HEK293 (cell line): Measurements from ENCODE around the gene OBSCN.

Experiments used
- CTCF ChIA-PET: fragments of 350-600 bp; formaldehyde crosslinking; extraction: SDS; loops from one replicate; lab custom pipeline; 2021; ENCODE audit warnings: antibody characterized with exemption; lab: Yijun Ruan, JAX
- POLR2A ChIA-PET: fragments of 300-600 bp; formaldehyde crosslinking; extraction: SDS; loops from one replicate; lab custom pipeline; 2020; ENCODE audit warnings: antibody characterized with exemption, inconsistent platforms; lab: Yijun Ruan, JAX
- H3K27ac ChIP-seq: fragments of 200-500 bp; sonication (Bioruptor generic); 2 replicates; pipeline ENCODE4 v1.5.1; 2014; ENCODE audit warnings: low read depth, low read length, control low read depth, inconsistent platforms; ENCODE audit errors: extremely low read depth
- H3K36me3 ChIP-seq, 2 experiments: fragments of 200-500 bp in 1 of 2; sonication (Bioruptor generic) in 1 of 2; 1 replicate in 1 of 2; 2 replicates in 1 of 2; pipeline ENCODE4 v1.5.1; 2014 to 2017; ENCODE audit warnings: inconsistent platforms in 2 of 2, low read length in 2 of 2; ENCODE audit not compliant: control insufficient read depth in 2 of 2, insufficient read depth in 1 of 2
- H3K4me1 ChIP-seq: fragments of 200-500 bp; sonication (Bioruptor generic); 2 replicates; pipeline ENCODE4 v1.5.1; 2014; ENCODE audit warnings: mild to moderate bottlenecking, low read length, inconsistent platforms; ENCODE audit not compliant: control insufficient read depth, insufficient read depth
- H3K4me3 ChIP-seq: 2 replicates; pipeline ENCODE4 v1.5.1; 2011; ENCODE audit warnings: low read depth, mild to moderate bottlenecking, control low read depth, low read length, moderate library complexity
- H3K9me3 ChIP-seq: fragments of 200-500 bp; sonication (Bioruptor generic); 2 replicates; pipeline ENCODE4 v1.5.1; 2014; ENCODE audit warnings: low read depth, low read length, inconsistent platforms; ENCODE audit not compliant: control insufficient read depth, insufficient read depth
- BCL11B ChIP-seq: fragments of 450-650 bp; formaldehyde crosslinking; IDR thresholded peaks from 2 replicates; pipeline ENCODE4 v1.5.1; 2016; ENCODE audit warnings: low read depth, missing biosample characterization, missing genetic modification characterization
- HOXA7 ChIP-seq: sonication (generic); formaldehyde crosslinking; IDR thresholded peaks from 2 replicates; pipeline ENCODE4 v1.8.1; 2022; ENCODE audit warnings: missing genetic modification reagents, borderline replicate concordance
- SP7 ChIP-seq: fragments of 450-650 bp; formaldehyde crosslinking; IDR thresholded peaks from 2 replicates; pipeline ENCODE4 v1.5.1; 2016; ENCODE audit warnings: missing biosample characterization, missing genetic modification characterization
- WT1 ChIP-seq: fragments of 450-650 bp; formaldehyde crosslinking; IDR thresholded peaks from 2 replicates; pipeline ENCODE4 v1.5.1; 2016; ENCODE audit warnings: missing biosample characterization, missing genetic modification characterization
- ZNF155 ChIP-seq: fragments of 450-650 bp; formaldehyde crosslinking; IDR thresholded peaks from 2 replicates; pipeline ENCODE4 v1.5.1; 2016; ENCODE audit warnings: missing biosample characterization, missing genetic modification characterization
- ZNF202 ChIP-seq: fragments of 450-650 bp; formaldehyde crosslinking; IDR thresholded peaks from 2 replicates; pipeline ENCODE4 v1.5.1; 2016; ENCODE audit warnings: missing biosample characterization, missing genetic modification characterization, borderline replicate concordance
- ZNF354C ChIP-seq: fragments of 450-650 bp; formaldehyde crosslinking; IDR thresholded peaks from 2 replicates; pipeline ENCODE4 v1.5.1; 2016; ENCODE audit warnings: missing biosample characterization, missing genetic modification characterization, low read depth, borderline replicate concordance
- ZNF391 ChIP-seq: fragments of 450-650 bp; formaldehyde crosslinking; IDR thresholded peaks from 2 replicates; pipeline ENCODE4 v1.5.1; 2016; ENCODE audit warnings: low read depth, missing biosample characterization, missing genetic modification characterization, borderline replicate concordance
- ZNF510 ChIP-seq: fragments of 450-650 bp; formaldehyde crosslinking; IDR thresholded peaks from 2 replicates; pipeline ENCODE4 v1.5.1; 2018; ENCODE audit warnings: mild to moderate bottlenecking, missing genetic modification characterization, missing biosample characterization; ENCODE audit not compliant: insufficient replicate concordance
- ZNF529 ChIP-seq: fragments of 450-650 bp; formaldehyde crosslinking; IDR thresholded peaks from 2 replicates; pipeline ENCODE4 v1.5.1; 2017; ENCODE audit warnings: missing genetic modification characterization, missing biosample characterization; ENCODE audit not compliant: insufficient replicate concordance
- ZNF549 ChIP-seq: fragments of 450-650 bp; IDR thresholded peaks from 2 replicates; pipeline ENCODE4 v1.5.1; 2018; ENCODE audit warnings: missing biosample characterization, missing genetic modification characterization, mild to moderate bottlenecking, inconsistent platforms, moderate library complexity
- ZNF555 ChIP-seq: fragments of 450-650 bp; formaldehyde crosslinking; conservative IDR thresholded peaks from 2 replicates; pipeline ENCODE4 v1.5.1; 2017; ENCODE audit warnings: missing biosample characterization, mild to moderate bottlenecking, missing genetic modification characterization, inconsistent platforms
- ZNF558 ChIP-seq: fragments of 450-650 bp; formaldehyde crosslinking; IDR thresholded peaks from 2 replicates; pipeline ENCODE4 v1.5.1; 2016; ENCODE audit warnings: missing biosample characterization, missing genetic modification characterization
- ZNF624 ChIP-seq: fragments of 450-650 bp; formaldehyde crosslinking; IDR thresholded peaks from 2 replicates; pipeline ENCODE4 v1.5.1; 2017; ENCODE audit warnings: missing biosample characterization, missing genetic modification characterization
- ZNF768 ChIP-seq: fragments of 450-650 bp; formaldehyde crosslinking; IDR thresholded peaks from 2 replicates; pipeline ENCODE4 v1.5.1; 2018; ENCODE audit warnings: missing biosample characterization, mild to moderate bottlenecking, missing genetic modification characterization
- ZNF791 ChIP-seq: fragments of 450-650 bp; formaldehyde crosslinking; IDR thresholded peaks from 2 replicates; pipeline ENCODE4 v1.5.1; 2016; ENCODE audit warnings: missing biosample characterization, missing genetic modification characterization
- ZSCAN23 ChIP-seq: fragments of 450-650 bp; formaldehyde crosslinking; IDR thresholded peaks from 2 replicates; pipeline ENCODE4 v1.5.1; 2016; ENCODE audit warnings: missing biosample characterization, missing genetic modification characterization
- TF ChIP-seq, protein P1 (sequence below): fragments of 450-650 bp; formaldehyde crosslinking; IDR thresholded peaks from 2 replicates; pipeline ENCODE4 v1.5.1; 2016; ENCODE audit warnings: missing biosample characterization, missing genetic modification characterization
- TF ChIP-seq, protein P2 (sequence below): fragments of 450-650 bp; IDR thresholded peaks from 2 replicates; pipeline ENCODE4 v1.5.1; 2018; ENCODE audit warnings: missing biosample characterization, missing genetic modification characterization
- TF ChIP-seq, protein P3 (sequence below): fragments of 450-650 bp; formaldehyde crosslinking; IDR thresholded peaks from 2 replicates; pipeline ENCODE4 v1.5.1; 2016; ENCODE audit warnings: missing biosample characterization, missing genetic modification characterization, borderline replicate concordance
- TF ChIP-seq, protein P4 (sequence below): IDR thresholded peaks from 2 replicates; pipeline ENCODE4 v1.6.1; 2011; ENCODE audit warnings: mild to moderate bottlenecking, low read depth, low read length, borderline replicate concordance
- TF ChIP-seq, protein P5 (sequence below): fragments of 450-650 bp; IDR thresholded peaks from 2 replicates; pipeline ENCODE4 v1.5.1; 2018; ENCODE audit warnings: missing biosample characterization, mild to moderate bottlenecking, missing genetic modification characterization
- TF ChIP-seq, protein P6 (sequence below): fragments of 450-650 bp; formaldehyde crosslinking; IDR thresholded peaks from 2 replicates; pipeline ENCODE4 v1.5.1; 2016; ENCODE audit warnings: missing biosample characterization, missing genetic modification characterization

Gene OBSCN

DNA sequence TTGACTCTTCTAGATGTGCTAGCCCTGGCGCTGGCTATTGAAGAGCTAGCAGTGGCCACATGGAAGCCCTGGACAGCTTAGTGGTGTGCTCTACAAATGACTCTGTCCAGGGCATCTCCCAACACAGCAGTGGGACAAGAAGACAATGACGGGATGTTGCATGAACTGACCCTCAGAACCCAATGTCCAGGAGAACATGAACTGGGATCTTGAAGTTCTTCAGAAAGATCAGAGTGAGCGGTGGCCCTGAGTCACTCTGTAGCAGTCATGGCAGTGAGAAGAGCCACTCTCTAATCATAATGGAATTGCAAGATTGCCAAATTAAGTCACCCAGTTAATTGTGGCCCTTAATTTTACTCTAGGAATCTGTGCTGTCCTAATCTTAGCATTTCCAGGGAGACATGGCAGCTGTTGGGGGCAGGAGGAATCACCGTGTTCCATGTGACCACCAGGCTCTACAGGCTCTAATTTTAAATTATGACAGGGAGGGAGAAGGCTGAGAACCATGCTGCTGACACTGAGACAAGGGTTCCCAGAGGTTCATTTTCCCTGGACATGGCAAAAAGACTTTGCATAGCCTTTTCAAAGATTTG, 10.2 kb upstream of the OBSCN start (continued):
- TF ChIP-seq, protein P1, sequence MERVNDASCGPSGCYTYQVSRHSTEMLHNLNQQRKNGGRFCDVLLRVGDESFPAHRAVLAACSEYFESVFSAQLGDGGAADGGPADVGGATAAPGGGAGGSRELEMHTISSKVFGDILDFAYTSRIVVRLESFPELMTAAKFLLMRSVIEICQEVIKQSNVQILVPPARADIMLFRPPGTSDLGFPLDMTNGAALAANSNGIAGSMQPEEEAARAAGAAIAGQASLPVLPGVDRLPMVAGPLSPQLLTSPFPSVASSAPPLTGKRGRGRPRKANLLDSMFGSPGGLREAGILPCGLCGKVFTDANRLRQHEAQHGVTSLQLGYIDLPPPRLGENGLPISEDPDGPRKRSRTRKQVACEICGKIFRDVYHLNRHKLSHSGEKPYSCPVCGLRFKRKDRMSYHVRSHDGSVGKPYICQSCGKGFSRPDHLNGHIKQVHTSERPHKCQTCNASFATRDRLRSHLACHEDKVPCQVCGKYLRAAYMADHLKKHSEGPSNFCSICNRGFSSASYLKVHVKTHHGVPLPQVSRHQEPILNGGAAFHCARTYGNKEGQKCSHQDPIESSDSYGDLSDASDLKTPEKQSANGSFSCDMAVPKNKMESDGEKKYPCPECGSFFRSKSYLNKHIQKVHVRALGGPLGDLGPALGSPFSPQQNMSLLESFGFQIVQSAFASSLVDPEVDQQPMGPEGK (tag by site-specific recombination) = no peak
- TF ChIP-seq ZNF768 (tag by site-specific recombination) (no peak), ZSCAN23 (tag by site-specific recombination) (no peak)
- TF ChIP-seq, protein P2, sequence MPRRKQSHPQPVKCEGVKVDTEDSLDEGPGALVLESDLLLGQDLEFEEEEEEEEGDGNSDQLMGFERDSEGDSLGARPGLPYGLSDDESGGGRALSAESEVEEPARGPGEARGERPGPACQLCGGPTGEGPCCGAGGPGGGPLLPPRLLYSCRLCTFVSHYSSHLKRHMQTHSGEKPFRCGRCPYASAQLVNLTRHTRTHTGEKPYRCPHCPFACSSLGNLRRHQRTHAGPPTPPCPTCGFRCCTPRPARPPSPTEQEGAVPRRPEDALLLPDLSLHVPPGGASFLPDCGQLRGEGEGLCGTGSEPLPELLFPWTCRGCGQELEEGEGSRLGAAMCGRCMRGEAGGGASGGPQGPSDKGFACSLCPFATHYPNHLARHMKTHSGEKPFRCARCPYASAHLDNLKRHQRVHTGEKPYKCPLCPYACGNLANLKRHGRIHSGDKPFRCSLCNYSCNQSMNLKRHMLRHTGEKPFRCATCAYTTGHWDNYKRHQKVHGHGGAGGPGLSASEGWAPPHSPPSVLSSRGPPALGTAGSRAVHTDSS (tag by site-specific recombination) = no peak

DNA sequence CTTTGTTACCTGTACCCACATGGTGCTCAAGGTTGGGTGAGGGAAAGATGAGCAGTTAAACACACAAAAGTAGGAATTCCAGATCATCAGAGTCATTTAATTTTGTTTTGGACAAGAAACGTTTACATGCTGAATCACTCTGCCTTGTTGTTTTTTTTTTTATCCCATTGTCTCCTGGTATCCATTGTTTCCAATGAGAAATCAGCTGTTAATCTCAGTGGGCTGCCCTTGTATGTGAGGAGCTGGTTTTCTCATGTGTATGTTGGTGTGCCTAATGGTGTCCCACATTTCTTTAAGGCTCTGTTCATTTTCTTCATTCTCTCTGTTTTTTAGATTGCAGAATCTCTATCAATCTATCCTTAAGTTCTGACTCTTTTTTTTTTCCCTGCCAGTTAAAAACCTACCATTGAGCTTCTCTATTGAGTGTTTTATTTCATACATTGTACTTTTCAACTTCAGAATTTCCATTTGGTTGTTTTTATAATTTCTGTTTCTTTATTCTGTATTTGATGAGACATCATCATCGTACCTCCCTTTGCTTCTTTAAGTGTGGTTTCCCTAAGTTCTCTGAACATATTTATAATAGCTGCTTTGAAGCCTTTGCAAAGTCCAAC, 8.8 kb upstream of the OBSCN start:
- ChIA-PET CTCF (interaction anchor here (0.6 kb wide), 1 partner anchor 34 kb away, joined by 3 read pairs; the partner anchor contains the start of gene IBA57), POLR2A (interaction anchor here (0.7 kb wide), 1 partner anchor 220 kb away, joined by 4 read pairs; no protein-coding TSS in a partner anchor)
- Histone ChIP-seq H3K4me3 (no peak overlapping the region), H3K9me3 (no peaks in the 10 kb centered on the region), H3K27ac (no peak overlapping the region), H3K36me3 (no peaks in the 10 kb centered on the region), H3K4me1 (no peaks in the 10 kb centered on the region)
- TF ChIP-seq, protein P3, sequence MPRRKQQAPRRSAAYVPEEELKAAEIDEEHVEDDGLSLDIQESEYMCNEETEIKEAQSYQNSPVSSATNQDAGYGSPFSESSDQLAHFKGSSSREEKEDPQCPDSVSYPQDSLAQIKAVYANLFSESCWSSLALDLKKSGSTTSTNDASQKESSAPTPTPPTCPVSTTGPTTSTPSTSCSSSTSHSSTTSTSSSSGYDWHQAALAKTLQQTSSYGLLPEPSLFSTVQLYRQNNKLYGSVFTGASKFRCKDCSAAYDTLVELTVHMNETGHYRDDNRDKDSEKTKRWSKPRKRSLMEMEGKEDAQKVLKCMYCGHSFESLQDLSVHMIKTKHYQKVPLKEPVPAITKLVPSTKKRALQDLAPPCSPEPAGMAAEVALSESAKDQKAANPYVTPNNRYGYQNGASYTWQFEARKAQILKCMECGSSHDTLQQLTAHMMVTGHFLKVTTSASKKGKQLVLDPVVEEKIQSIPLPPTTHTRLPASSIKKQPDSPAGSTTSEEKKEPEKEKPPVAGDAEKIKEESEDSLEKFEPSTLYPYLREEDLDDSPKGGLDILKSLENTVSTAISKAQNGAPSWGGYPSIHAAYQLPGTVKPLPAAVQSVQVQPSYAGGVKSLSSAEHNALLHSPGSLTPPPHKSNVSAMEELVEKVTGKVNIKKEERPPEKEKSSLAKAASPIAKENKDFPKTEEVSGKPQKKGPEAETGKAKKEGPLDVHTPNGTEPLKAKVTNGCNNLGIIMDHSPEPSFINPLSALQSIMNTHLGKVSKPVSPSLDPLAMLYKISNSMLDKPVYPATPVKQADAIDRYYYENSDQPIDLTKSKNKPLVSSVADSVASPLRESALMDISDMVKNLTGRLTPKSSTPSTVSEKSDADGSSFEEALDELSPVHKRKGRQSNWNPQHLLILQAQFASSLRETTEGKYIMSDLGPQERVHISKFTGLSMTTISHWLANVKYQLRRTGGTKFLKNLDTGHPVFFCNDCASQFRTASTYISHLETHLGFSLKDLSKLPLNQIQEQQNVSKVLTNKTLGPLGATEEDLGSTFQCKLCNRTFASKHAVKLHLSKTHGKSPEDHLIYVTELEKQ (tag by site-specific recombination) = peak; percentile 60; the same call in 1 of the 2 replicates
- TF ChIP-seq SP7 = peak; percentile 66
- TF ChIP-seq ZNF155 (tag by site-specific recombination) = peak; percentile 77; the same call in 1 of the 2 replicates
- TF ChIP-seq ZNF354C = no peak
- TF ChIP-seq ZSCAN23 (tag by site-specific recombination) = 0 out of 2 replicates have a peak, but pooled peaks have one; percentile 38
- TF ChIP-seq ZNF549 (tag by site-specific recombination) = peak; percentile 70
- peak; percentile 70; the same call in 1 of the 2 replicates for TF ChIP-seq ZNF791 (tag by site-specific recombination)
- no peak for TF ChIP-seq BCL11B (tag by site-specific recombination)
- TF ChIP-seq HOXA7 (CRISPR knock-in tag) = no peak
- peak; percentile 64; the same call in 1 of the 2 replicates for TF ChIP-seq ZNF391 (tag by site-specific recombination)
- TF ChIP-seq ZNF510 = peak; percentile 95
- TF ChIP-seq, protein P4, sequence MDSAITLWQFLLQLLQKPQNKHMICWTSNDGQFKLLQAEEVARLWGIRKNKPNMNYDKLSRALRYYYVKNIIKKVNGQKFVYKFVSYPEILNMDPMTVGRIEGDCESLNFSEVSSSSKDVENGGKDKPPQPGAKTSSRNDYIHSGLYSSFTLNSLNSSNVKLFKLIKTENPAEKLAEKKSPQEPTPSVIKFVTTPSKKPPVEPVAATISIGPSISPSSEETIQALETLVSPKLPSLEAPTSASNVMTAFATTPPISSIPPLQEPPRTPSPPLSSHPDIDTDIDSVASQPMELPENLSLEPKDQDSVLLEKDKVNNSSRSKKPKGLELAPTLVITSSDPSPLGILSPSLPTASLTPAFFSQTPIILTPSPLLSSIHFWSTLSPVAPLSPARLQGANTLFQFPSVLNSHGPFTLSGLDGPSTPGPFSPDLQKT = no peak
- peak; percentile 85 for TF ChIP-seq ZNF558 (tag by site-specific recombination)
- TF ChIP-seq, protein P5, sequence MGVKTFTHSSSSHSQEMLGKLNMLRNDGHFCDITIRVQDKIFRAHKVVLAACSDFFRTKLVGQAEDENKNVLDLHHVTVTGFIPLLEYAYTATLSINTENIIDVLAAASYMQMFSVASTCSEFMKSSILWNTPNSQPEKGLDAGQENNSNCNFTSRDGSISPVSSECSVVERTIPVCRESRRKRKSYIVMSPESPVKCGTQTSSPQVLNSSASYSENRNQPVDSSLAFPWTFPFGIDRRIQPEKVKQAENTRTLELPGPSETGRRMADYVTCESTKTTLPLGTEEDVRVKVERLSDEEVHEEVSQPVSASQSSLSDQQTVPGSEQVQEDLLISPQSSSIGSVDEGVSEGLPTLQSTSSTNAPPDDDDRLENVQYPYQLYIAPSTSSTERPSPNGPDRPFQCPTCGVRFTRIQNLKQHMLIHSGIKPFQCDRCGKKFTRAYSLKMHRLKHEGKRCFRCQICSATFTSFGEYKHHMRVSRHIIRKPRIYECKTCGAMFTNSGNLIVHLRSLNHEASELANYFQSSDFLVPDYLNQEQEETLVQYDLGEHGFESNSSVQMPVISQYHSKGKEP (tag by site-specific recombination) = 0 out of 2 replicates have a peak, but pooled peaks have one; percentile 6
- TF ChIP-seq ZNF529 (tag by site-specific recombination) = peak; percentile 88
- TF ChIP-seq ZNF555 (tag by site-specific recombination) = no peak
- 0 out of 2 replicates have a peak, but pooled peaks have one; percentile 21 for TF ChIP-seq WT1 (tag by site-specific recombination)
- no peak for TF ChIP-seq ZNF624
- TF ChIP-seq ZNF202 (tag by site-specific recombination) = no peak
- TF ChIP-seq, protein P6, sequence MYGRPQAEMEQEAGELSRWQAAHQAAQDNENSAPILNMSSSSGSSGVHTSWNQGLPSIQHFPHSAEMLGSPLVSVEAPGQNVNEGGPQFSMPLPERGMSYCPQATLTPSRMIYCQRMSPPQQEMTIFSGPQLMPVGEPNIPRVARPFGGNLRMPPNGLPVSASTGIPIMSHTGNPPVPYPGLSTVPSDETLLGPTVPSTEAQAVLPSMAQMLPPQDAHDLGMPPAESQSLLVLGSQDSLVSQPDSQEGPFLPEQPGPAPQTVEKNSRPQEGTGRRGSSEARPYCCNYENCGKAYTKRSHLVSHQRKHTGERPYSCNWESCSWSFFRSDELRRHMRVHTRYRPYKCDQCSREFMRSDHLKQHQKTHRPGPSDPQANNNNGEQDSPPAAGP (tag by site-specific recombination) = peak; percentile 64; the same call in 1 of the 2 replicates
